Measurements from ENCODE around the gene SLC9A3. TPM values are rescaled to one million over a fixed set of nuclear protein-coding genes. Genes with fewer than 3 reads are reported as not detected.
A peak's percentile ranks its signal among the peaks of the same experiment; 100 is the strongest.
"Not testable (repeated sequence)": the region's sequence is repeated elsewhere in the genome, so short reads cannot be mapped to it uniquely, and the experiment has no call there.

The SLC9A3 gene
- total RNA-seq, 2 donors from 2014 or later = 1.3 to 1.8 TPM

- H3K27me3 Mint-ChIP-seq (ENCODE audit: low read depth) = no peaks in the 10 kb centered on the region
- ATAC-seq (replicated peaks in 1 of 2) (no peak), DNase-seq (no peak)
- no peaks in the 10 kb centered on the region for H3K36me3 Mint-ChIP-seq (ENCODE audit: insufficient read depth in 2 of 2)
- no peak overlapping the region for H3K27ac Mint-ChIP-seq
- H3K9me3 Mint-ChIP-seq = no peaks in the 10 kb centered on the region
- H3K4me3 Mint-ChIP-seq = no peak overlapping the region
- peaks cover 5% of the 10 kb centered on the region for H3K4me1 Mint-ChIP-seq (ENCODE audit: low read depth)
These were observed 34.6 kb downstream of the SLC9A3 start for GRCh38 chr5:489689-490080.

GRCh38 chr5:488744-489688, 35.2 kb downstream of the SLC9A3 start:
- Mint-ChIP-seq H3K27ac (no peak overlapping the region), H3K4me1 (ENCODE audit: low read depth) (peaks cover 5% of the 10 kb centered on the region)

GRCh38 chr5:488241-488640, 36.0 kb downstream of the SLC9A3 start:
- Mint-ChIP-seq H3K27ac (no peak overlapping the region), H3K27me3 (ENCODE audit: low read depth) (no peaks in the 10 kb centered on the region), H3K36me3 (ENCODE audit: insufficient read depth in 2 of 2) (no peaks in the 10 kb centered on the region), H3K4me1 (ENCODE audit: low read depth) (peaks cover 5% of the 10 kb centered on the region), H3K4me3 (no peak overlapping the region), H3K9me3 (no peaks in the 10 kb centered on the region)
- DNase-seq (no peak), ATAC-seq (replicated peaks in 1 of 2) (no peak)

More at GRCh38 chr5:488744-489688, 35.2 kb downstream of the SLC9A3 start:
- Mint-ChIP-seq H3K4me3 (no peak overlapping the region), H3K9me3 (no peaks in the 10 kb centered on the region), H3K36me3 (ENCODE audit: insufficient read depth in 2 of 2) (no peaks in the 10 kb centered on the region), H3K27me3 (ENCODE audit: low read depth) (no peaks in the 10 kb centered on the region)
- ATAC-seq (replicated peaks in 1 of 2) (no peak), DNase-seq (no peak)

GRCh38 chr5:486597-486996, 37.7 kb downstream of the SLC9A3 start:
- H3K36me3 Mint-ChIP-seq (ENCODE audit: insufficient read depth in 2 of 2); DNase-seq: not testable (repeated sequence)

GRCh38 chr5:485946-486491, 38.2 kb downstream of the SLC9A3 start:
- Mint-ChIP-seq H3K9me3 (no peaks in the 10 kb centered on the region), H3K27me3 (ENCODE audit: low read depth) (no peaks in the 10 kb centered on the region), H3K27ac (no peak overlapping the region), H3K4me1 (ENCODE audit: low read depth) (peaks cover 5% of the 10 kb centered on the region), H3K36me3 (ENCODE audit: insufficient read depth in 2 of 2) (no peaks in the 10 kb centered on the region), H3K4me3 (no peak overlapping the region)
- DNase-seq = no peak
- peak in 1 of 2 donors; percentile 63 for ATAC-seq (replicated peaks in 1 of 2)

More at GRCh38 chr5:486597-486996, 37.7 kb downstream of the SLC9A3 start:
- H3K4me3 Mint-ChIP-seq; ATAC-seq (replicated peaks in 1 of 2); H3K27ac Mint-ChIP-seq; H3K4me1 Mint-ChIP-seq (ENCODE audit: low read depth); H3K9me3 Mint-ChIP-seq; H3K27me3 Mint-ChIP-seq (ENCODE audit: low read depth): not testable (repeated sequence)

- no peak overlapping the region for H3K4me3 Mint-ChIP-seq
- no peak overlapping the region for H3K27ac Mint-ChIP-seq
- ATAC-seq (replicated peaks in 1 of 2) = no peak
- H3K4me1 Mint-ChIP-seq (ENCODE audit: low read depth) = peaks cover 5% of the 10 kb centered on the region
- no peaks in the 10 kb centered on the region for H3K36me3 Mint-ChIP-seq (ENCODE audit: insufficient read depth in 2 of 2)
- no peaks in the 10 kb centered on the region for H3K27me3 Mint-ChIP-seq (ENCODE audit: low read depth)
- no peaks in the 10 kb centered on the region for H3K9me3 Mint-ChIP-seq
- DNase-seq = no peak
These were observed 38.9 kb downstream of the SLC9A3 start for GRCh38 chr5:485113-485945.

GRCh38 chr5:484556-484955, 39.7 kb downstream of the SLC9A3 start:
- Mint-ChIP-seq H3K4me3 (no peak overlapping the region), H3K36me3 (ENCODE audit: insufficient read depth in 2 of 2) (no peaks in the 10 kb centered on the region), H3K4me1 (ENCODE audit: low read depth) (peaks cover 5% of the 10 kb centered on the region), H3K27ac (no peak overlapping the region), H3K9me3 (no peaks in the 10 kb centered on the region), H3K27me3 (ENCODE audit: low read depth) (no peaks in the 10 kb centered on the region)
- DNase-seq (no peak), ATAC-seq (replicated peaks in 1 of 2) (no peak)

- Mint-ChIP-seq H3K4me3 (no peak overlapping the region), H3K4me1 (ENCODE audit: low read depth) (peaks cover 5% of the 10 kb centered on the region), H3K9me3 (no peaks in the 10 kb centered on the region), H3K36me3 (ENCODE audit: insufficient read depth in 2 of 2) (no peaks in the 10 kb centered on the region), H3K27me3 (ENCODE audit: low read depth) (no peaks in the 10 kb centered on the region), H3K27ac (no peak overlapping the region)
- DNase-seq (no peak), ATAC-seq (replicated peaks in 1 of 2) (peak; percentile 18 to 25)
These were observed 40.7 kb downstream of the SLC9A3 start for GRCh38 chr5:483434-484140.

GRCh38 chr5:483011-483410, 41.2 kb downstream of the SLC9A3 start:
- H3K27me3 Mint-ChIP-seq (ENCODE audit: low read depth) = no peaks in the 10 kb centered on the region
- no peaks in the 10 kb centered on the region for H3K36me3 Mint-ChIP-seq (ENCODE audit: insufficient read depth in 2 of 2)
- DNase-seq = no peak
- ATAC-seq (replicated peaks in 1 of 2) = no peak
- H3K27ac Mint-ChIP-seq = no peak overlapping the region
- peaks cover 5% of the 10 kb centered on the region for H3K4me1 Mint-ChIP-seq (ENCODE audit: low read depth)
- H3K4me3 Mint-ChIP-seq = no peak overlapping the region
- H3K9me3 Mint-ChIP-seq = no peaks in the 10 kb centered on the region

- no peak overlapping the region for H3K27ac Mint-ChIP-seq
- no peak overlapping the region for H3K4me3 Mint-ChIP-seq
- H3K36me3 Mint-ChIP-seq (ENCODE audit: insufficient read depth in 2 of 2) = no peaks in the 10 kb centered on the region
- DNase-seq (no peak), ATAC-seq (replicated peaks in 1 of 2) (no peak)
- H3K4me1 Mint-ChIP-seq (ENCODE audit: low read depth) = peaks cover 5% of the 10 kb centered on the region
- H3K9me3 Mint-ChIP-seq = no peaks in the 10 kb centered on the region
- no peaks in the 10 kb centered on the region for H3K27me3 Mint-ChIP-seq (ENCODE audit: low read depth)
These were observed 41.7 kb downstream of the SLC9A3 start for GRCh38 chr5:482506-482905.

GRCh38 chr5:482021-482420, 42.2 kb downstream of the SLC9A3 start:
- no peaks in the 10 kb centered on the region for H3K9me3 Mint-ChIP-seq
- ATAC-seq (replicated peaks in 1 of 2) (no peak), DNase-seq (no peak)
- peaks cover 5% of the 10 kb centered on the region for H3K4me1 Mint-ChIP-seq (ENCODE audit: low read depth)
- no peak overlapping the region for H3K4me3 Mint-ChIP-seq
- no peak overlapping the region for H3K27ac Mint-ChIP-seq
- H3K36me3 Mint-ChIP-seq (ENCODE audit: insufficient read depth in 2 of 2) = no peaks in the 10 kb centered on the region
- no peaks in the 10 kb centered on the region for H3K27me3 Mint-ChIP-seq (ENCODE audit: low read depth)

GRCh38 chr5:481347-481746, 42.9 kb downstream of the SLC9A3 start:
- Mint-ChIP-seq H3K4me1 (ENCODE audit: low read depth) (peaks cover 2% of the 10 kb centered on the region), H3K36me3 (ENCODE audit: insufficient read depth in 2 of 2) (no peaks in the 10 kb centered on the region), H3K27me3 (ENCODE audit: low read depth) (no peaks in the 10 kb centered on the region), H3K27ac (no peak overlapping the region), H3K4me3 (no peak overlapping the region), H3K9me3 (no peaks in the 10 kb centered on the region)
- DNase-seq (no peak), ATAC-seq (replicated peaks in 1 of 2) (no peak)

Data from activated T-cell treated with anti-CD3 and anti-CD28 coated beads, Interleukin-2, amount 50 U/mL, for 72 hours (primary cell).